DND-41 (cell line): ENCODE data around the gene RAPGEF1.

Experiments used
- CTCF ChIP-seq: IDR thresholded peaks from 2 replicates; pipeline ENCODE4 v1.5.1; 2012; ENCODE audit warnings: borderline replicate concordance, low read length, moderate library complexity, mild to moderate bottlenecking; ENCODE audit not compliant: poor library complexity, severe bottlenecking; ENCODE audit errors: extremely low read depth
- EZH2 ChIP-seq: IDR thresholded peaks from 3 replicates; pipeline ENCODE4 v1.6.1; 2012; ENCODE audit warnings: borderline replicate concordance, low read depth, mild to moderate bottlenecking, moderate library complexity, low read length, inconsistent platforms; ENCODE audit not compliant: severe bottlenecking

GRCh38 chr9:131625508-131625787 lies 114.4 kb downstream of the RAPGEF1 start:
- TF ChIP-seq CTCF (no peak), EZH2 (no peak)
